ENCODE measurements around the gene COL6A1.

COL6A1 gene

DNA sequence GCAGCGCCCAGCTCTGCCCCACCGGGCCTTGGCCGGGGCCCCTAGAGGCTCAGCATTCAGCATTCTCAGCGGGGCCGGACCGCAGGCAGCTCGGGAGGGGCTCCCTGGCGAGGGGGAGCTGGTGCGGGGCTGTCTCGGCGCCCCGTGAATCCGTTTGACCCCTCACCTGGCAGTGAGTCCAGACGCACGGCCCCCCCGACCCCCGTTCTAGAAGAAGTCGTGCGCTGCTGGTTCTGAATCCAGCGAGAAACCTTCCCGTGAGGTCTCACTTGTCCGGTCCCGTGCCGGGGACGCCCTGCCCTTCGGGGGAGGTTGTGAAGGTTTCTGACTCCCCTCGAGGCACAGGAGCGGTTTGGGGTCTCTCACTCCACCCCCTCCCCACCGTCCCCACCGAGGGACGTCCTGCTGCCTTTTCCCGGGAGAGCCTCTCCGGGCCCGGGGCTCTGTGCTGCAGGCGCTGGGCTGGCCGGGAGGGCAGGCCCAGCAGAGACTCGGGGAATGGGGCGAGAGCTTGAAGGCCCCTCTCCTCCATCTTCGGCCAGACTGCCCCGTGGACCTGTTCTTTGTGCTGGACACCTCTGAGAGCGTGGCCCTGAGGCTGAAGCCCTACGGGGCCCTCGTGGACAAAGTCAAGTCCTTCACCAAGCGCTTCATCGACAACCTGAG, 655 bp downstream of the COL6A1 start:
- no peak for DNase-seq (ENCODE audit: low spot score)

DNA sequence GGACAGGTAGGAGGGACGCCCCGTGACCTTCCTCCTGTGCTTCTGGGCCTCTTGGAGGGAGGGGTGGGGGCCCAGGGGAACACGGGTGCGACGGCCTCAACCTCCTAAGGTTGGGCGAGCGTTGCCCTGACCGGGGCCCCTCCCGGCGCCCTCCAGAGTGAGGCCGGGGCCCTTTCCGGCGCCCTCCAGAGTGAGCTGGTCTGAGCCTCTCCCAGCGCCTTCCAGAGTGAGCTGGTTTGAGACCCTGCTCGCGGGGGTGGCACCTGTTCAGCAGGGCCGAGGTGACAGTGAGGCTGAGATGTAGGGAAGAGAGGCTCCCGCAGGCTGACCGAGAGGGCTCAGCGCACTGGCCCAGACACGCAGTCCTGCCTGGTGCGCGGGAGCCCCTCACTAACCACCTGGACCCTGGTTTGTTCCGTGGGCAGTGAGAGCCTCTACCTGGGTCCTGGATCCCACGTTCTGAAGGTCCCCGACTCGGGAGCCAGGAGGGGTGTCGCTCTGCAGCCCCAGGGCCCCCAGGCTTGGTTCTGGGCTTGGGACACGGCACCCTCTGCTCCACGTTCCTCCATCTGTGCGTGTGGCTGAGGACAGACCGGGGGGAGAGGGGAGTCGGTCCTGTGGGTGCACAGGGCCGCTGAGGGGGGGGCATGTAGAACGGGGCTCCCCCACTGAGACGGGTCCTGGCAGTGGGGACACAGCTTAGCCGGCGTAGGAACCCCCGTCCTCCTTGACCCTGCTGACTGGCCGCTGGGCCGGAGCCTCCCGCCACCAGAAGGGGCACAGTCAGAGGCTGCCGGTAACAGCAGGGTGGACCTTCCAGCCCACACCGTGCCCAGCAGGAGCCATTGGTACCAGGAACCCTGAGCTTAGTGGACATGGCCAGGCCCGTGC, 1.4 kb downstream of the COL6A1 start:
- DNase-seq (ENCODE audit: low spot score) = no peak

DNA sequence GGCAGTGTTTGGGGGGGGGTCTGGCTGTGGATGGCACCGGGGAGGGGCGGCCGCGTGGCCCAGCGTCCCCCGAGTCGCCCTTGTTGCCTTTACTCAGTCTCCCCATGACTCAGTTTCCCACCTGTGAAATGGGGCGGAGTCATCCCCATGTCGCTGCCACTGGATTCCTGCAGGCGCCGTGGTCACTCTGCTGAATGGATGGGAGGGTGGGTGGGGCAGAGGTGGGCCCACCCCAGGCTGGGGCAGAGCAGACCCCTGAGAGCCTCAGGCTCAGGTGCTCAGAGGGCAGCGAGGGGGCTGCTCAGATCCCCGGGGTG, 2.0 kb downstream of the COL6A1 start:
- no peak for DNase-seq (ENCODE audit: low spot score)

DNA sequence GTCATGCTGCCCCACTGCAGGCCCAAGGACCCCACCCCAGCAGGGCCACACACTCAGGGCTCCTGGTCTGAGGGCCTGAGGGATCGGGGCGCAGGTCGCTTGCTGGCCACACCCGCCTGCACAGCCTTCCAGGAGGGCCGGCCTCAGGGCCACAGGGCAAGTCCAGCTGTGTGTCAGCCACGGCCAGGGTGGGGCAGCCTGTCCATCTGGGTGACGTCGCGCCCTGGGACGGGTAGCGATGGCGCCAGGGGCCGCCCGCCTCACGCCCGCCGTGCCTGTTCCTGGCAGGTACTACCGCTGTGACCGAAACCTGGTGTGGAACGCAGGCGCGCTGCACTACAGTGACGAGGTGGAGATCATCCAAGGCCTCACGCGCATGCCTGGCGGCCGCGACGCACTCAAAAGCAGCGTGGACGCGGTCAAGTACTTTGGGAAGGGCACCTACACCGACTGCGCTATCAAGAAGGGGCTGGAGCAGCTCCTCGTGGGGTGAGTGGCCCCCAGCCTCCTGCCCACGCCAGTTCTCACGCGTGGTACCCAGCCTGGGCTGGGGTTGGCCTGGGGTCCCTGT, 2.5 kb downstream of the COL6A1 start:
- DNase-seq (ENCODE audit: low spot score) = no peak

GRCh38 chr21:45984584-45985095, 3.1 kb downstream of the COL6A1 start:
- no peak for DNase-seq (ENCODE audit: low spot score)

- DNase-seq (ENCODE audit: low spot score) = no peak
These were observed 4.1 kb downstream of the COL6A1 start for GRCh38 chr21:45985471-45986315.

DNA sequence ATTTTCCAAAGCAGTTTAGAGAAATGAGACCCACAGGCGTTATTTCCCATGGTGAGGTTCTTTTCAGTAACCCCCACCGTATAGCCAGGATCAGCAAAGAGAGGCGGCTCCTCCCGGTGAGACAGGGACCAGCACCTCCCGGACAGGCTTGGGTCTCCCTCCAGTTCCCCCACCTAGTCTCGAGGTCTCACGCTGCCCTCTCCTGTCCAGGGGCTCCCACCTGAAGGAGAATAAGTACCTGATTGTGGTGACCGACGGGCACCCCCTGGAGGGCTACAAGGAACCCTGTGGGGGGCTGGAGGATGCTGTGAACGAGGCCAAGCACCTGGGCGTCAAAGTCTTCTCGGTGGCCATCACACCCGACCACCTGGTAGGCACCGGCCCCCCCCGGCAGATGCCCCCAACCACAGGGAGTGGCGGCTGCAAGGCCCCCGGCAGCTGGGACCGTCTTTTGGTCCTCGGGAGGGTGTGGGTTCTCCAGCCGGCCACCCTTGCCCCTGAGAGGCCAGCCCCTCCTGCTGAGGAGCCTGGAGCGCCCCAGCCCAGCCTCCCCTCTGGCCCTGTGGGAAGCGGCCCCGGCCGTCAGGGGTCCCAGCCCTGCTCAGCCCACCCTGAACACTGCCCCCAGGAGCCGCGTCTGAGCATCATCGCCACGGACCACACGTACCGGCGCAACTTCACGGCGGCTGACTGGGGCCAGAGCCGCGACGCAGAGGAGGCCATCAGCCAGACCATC, 4.9 kb downstream of the COL6A1 start:
- DNase-seq (ENCODE audit: low spot score) = no peak

DNA sequence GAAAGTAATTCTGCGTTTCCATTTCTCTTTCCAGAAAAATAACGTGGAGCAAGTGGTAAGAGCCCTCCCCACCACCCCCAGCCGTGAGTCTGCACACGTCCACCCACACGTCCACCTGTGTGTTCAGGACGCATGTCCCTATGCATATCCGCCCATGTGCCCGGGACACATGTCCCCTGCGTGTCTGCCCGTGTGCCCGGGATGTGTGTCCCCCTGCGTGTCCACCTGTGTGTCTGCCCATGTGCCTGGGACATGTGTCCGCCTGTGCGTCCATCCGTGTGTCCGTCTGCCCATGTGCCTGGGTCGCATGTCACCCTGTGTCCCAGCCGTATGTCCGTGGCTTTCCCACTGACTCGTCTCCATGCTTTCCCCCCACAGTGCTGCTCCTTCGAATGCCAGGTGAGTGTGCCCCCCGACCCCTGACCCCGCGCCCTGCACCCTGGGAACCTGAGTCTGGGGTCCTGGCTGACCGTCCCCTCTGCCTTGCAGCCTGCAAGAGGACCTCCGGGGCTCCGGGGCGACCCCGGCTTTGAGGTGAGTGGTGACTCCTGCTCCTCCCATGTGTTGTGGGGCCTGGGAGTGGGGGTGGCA, 5.6 kb downstream of the COL6A1 start:
- no peak for DNase-seq (ENCODE audit: low spot score)

- no peak for DNase-seq (ENCODE audit: low spot score)
These were observed 7.1 kb downstream of the COL6A1 start for GRCh38 chr21:45988366-45989347.

- no peak for DNase-seq (ENCODE audit: low spot score)
These were observed 7.9 kb downstream of the COL6A1 start for GRCh38 chr21:45989355-45990048.

DNA sequence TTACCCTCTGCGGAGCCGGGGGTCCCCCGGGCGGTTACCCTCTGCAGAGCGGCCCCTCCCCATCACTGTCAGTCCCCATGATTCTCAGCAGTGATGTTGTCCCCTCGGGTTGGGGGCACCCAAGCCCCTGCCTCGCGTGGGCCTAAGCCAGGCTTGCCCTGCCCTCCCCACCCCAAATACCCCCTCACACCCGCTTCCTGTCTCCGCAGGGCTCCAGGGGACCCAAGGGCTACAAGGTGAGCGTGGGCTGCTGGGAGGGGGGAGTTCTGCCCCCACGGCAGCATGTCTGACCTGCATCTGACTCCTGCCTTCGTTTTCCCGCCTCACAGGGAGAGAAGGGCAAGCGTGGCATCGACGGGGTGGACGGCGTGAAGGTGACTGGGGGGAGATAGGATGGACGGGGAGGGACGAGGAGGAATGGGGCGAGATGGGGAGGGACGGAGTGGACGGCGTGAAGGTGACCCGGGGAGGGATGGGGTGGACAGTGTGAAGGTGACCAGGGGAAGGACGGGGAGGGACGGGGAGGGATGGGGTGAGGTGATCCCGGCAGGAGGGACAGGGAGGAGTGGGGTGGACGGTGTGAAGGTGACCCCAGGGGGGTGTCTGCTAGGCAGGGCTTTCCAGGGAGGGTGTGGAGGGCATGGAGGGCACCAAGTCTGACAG, 8.6 kb downstream of the COL6A1 start:
- no peak for DNase-seq (ENCODE audit: low spot score)

DNA sequence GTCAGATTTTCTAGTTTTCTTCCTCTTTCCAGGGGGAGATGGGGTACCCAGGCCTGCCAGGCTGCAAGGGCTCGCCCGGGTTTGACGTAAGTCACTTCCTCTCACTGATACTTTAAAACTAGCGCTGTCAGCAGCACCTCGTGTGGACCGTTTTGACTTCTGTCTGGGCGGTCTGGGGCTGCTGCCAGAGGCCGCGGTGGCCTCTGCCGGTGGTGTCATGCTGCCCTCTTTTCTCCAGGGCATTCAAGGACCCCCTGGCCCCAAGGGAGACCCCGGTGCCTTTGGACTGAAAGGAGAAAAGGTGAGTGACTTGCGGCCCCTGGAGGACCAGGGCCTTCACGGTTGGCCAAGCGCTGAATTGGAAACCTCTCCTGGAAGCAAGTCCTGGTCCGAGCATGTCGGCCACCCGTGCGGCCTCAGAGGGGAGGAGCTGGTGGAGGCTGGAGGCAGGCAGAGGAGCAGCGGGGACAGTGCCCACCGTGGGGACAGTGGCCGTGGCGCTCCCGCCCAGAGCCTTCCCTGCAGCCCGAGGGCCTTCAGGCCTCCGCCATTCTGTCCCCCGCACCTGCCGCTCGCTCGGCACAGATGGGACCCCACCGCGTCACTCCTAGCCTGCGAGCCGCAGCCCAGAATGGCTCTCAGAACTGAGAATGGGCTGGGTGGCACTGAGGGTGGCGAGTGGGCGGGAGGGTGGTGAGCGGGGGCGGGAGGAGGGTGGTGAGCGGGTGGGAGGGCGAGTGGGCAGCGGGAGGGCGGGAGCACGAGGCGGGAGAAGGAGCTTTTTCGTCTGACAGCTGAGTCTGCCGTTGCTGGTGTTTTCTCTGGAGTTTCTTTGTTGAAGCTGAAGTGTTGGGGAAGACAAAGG, 9.4 kb downstream of the COL6A1 start:
- no peak for DNase-seq (ENCODE audit: low spot score)

DNA sequence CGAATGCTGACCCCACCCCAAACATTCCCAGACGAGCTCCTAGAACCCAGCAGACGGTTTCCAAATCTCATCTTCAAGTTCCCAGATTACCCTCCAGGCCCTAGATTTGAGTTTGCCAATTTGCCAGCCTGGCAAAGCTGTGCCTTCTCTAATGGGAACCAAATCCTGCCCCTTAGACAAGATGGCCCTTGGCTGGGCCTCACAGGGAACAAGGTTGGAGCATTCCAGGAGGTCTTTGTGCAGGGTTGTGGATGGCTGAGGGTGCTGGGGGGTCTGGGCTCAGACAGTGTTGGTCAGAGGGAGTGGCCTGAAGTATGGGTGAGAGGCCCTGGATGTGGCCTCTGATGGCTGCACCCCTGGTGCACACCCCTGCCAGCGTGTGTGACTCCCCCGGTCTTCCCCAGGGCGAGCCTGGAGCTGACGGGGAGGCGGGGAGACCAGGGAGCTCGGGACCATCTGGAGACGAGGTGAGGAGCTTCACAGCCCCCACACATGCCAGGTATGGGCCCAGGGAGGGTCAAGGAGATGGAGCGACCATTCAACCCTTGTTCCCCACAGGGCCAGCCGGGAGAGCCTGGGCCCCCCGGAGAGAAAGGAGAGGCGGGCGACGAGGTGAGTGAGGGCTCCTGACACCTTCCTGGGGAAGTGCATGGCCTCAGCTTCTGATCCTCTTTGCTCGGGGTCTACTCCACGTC, 10.2 kb downstream of the COL6A1 start:
- no peak for DNase-seq (ENCODE audit: low spot score)

GRCh38 chr21:45992301-45993209, 11.0 kb downstream of the COL6A1 start:
- peak; percentile 25 for DNase-seq (ENCODE audit: low spot score)

DNA sequence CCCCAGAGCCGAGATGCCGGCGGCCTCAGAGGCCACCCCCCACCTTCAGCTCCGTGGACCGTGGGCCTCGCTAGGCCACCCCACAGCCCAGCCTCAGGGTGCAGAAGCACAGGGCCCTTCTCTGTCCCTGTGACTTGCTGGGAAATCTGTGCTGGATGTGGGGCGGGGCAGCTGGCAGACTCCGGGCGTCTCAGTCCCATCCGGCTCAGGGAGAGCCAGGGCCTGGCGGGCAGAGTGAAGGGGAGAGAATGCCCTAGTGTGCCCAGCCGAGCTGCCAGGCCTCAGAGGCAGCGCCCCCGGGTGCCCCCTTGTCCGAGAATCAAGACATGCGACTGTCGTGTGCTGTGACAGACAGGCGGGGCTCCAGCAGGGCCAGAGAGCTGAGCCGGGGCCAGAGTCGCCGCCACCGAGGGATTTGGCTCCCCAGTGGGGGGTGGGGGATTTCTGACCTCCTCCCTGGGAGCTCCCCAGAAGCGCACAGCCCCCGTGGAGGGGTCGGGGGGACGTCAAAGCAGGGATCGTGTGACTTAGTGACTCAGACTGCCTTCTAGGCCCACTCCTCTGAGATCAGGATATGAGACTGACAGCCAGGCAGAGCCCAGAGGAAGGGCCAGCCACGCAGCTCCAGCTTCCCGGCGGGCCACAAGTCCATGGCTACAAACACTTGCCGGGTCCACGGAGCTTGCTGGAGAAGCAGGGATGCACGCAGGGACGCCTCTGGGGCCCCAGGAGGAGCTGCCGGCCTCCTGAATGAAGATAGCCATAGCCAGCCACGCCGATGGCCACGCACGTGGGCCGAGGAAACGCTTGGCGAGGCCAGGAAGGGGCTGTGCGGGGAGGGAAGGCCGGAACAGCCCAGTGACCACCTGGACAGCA, 11.9 kb downstream of the COL6A1 start:
- no peak for DNase-seq (ENCODE audit: low spot score)

Data from D341Med (cell line).